Stimulated activated CD4-positive, alpha-beta T cell treated with anti-CD3 and anti-CD28 coated beads, TNF-alpha, amount 100 ng/mL, for 1 hour (primary cell): ENCODE measurements around the gene KIAA1614.

Experiments
- DNase-seq, 3 donors: peaks; one replicate each; pipeline ENCODE4 v3.0.0-alpha.2; 2020; ENCODE audit warnings: low read depth in 3 of 3, low spot score in 1 of 3

The KIAA1614 gene

DNA sequence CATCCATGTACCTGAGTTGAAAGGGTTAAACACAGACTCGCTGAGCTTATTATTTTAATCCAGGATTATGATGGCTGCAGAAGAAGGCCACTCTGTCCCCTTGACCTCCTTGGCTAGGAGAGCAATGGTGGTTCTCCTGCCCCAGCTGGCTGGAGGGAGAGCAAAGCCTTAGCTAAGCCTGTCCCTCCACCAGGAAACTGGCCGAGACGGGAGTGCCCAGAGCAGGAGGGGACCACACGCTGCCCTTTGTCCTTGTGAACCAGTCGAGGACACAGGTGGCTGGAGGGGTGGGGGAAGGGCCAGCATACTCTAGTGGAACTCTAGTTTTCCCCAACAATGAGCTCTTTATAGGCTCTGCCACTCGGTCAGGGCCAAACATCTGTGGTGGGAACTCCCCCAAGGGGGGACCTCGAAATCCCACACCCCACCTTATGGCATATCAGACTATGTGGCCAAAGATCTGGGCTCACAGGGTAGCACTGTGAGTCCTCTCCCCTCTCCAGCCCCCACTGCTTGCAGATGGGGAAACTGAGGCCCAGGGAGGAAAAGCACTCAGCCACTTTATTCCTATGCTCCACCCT, 12.9 kb downstream of the KIAA1614 start:
- no peak for DNase-seq

DNA sequence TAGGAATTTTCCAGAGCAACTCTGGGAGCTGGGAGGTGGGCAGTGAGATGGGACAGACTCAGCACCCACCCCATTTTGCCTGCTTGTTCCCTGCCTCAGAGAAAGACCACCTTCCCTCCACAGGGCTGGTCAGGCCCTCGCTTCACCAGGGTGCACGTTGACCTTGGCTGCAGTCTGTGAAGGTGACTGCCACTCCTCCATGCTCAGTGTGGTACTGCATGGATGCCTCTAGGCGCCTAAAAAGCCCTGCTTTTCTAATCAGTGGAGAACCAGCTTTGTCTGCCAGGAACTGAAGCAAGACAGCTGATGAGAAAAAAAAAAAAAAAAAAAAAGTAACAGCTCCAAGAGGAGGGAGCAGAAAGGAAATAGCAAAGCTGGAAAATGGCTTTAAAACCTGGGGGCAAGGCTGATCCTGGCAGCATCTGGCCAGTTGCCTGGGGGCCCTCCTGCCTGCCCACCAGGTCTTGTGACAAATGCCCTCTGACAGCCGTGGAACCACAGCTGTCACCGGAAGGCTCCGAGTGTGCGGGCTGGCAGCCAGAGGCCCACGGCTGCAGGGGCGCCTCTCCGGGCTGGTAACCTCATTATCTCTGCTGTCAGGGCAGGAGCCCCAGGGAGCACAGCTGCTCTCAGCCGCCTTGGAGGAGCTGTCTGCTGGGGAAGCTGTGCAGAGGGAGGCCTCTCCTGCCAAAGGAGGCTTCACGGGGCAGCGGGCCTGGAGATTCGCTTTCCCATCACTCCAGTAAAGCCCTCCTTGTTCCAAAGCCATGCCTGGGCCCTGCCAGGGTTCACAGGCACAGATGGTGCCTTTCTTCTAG, 13.7 kb downstream of the KIAA1614 start:
- no peak for DNase-seq

DNA sequence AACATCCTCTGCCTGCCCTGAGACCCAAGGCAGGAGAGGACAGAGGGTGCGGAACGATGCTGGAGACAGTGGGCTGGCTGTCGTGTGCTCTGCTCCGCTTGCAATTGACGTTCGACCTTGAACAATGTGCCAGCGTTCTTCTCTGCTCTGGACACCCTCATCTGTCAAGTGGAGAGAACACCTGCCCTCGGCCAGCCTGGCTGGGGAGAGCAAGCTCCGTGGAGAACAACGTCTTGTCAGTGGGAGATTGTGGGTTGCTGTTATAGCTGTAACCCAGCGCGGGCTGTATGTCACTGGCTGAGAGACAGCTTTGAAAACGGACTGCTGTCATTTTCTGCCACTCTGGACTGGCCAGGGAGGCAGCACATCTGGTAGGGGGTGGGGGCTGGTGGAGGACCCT, 14.7 kb downstream of the KIAA1614 start:
- DNase-seq = no peak

DNA sequence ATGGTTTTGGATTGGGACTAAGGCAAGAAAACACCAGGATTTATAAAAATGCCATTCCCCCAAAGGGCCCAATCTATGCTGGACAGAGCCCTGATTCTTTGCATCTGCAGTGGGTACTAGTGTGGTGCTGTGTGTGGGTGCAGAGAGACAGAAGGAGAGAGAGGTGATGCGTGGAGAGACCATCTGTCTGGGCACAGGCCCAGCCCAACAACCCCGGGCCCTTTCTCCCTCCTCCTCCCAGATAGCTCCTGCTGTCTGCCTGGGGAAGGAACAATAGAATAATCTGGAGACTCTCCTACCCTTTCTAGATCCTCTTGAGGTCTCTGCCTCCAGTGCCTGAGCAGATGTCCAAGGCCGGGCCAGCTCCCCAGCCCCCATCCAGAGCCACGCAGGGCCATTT, 15.1 kb downstream of the KIAA1614 start:
- DNase-seq = no peak

DNA sequence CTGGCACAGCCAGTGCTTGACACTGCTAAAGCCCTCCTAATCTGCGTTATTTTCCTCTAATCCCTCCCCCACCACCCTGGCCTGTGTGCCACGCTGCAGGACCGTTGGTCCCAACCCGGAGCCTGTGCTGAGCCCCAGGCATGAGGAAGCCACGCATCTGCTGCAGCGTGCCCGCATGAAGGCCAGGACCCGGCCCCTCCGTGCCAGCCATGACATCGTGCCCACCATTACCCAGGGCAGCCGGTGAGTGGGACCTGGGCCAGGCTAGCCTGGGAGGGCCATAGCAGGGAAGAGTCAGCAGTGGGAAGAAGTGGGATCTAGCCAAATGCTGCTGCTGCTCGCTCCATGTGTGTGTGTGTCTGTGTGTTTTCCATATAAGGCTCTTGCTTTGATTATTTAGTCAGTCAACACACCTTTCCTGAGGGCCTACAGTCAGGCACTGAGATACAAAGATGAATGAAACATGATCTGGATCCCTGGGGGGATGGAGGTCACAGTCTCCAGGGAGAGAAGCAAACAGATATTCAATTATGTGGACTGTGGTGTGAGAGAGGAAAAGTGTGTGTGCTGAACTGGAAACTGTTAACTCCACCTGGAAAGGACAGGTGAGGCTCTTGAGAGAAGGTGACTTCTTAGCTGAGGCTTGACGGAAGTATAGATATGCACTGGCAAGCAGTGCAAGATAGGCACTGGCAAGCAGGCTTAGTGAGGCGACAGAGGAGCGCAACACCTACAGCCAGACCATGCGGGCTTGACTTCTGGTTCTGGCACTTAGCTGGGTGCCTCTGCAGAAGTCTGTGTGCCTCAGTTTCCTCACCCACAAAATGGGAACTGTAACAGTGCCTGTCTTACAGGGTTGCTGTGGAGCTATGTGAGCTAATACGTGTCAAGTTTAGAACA, 15.9 kb downstream of the KIAA1614 start:
- no peak for DNase-seq

DNA sequence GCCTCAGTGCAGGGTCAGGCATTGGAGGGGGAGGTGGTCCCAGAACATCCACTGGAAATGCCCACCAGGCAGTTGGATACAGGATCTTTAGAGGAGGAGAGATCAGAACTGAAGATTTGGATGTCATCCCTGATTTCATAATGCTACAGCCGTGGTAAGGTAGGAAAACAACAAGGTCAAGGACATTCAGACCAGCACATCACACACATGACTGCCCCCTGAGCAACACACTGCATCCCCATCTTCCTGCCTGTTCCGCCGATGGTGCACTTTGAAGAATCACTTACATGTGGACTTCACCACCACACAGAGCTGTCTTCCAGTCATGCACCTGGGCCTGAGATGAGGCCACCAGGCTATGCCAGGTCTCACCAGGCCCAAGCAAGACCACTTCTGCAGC, 16.7 kb downstream of the KIAA1614 start:
- no peak for DNase-seq

DNA sequence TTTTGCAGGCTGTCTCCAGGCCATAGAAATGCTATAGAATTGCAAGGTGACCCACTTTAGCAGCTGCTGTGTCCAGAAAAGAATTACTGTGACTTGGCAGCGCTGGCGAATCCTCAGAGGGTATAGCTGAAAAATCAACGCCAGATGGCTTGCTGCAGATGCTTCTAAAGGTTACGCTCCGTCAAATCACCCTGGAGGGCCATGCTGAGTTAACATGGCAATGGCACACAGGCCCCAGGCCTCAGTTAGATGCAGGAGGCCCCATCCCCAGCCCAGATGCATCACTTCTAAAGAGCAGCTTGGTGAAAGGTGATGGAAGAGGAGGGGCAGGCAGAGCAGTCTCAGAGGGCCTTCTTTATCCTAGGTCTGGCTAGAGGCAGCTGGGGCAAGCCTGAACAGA, 18.0 kb downstream of the KIAA1614 start:
- DNase-seq = no peak

DNA sequence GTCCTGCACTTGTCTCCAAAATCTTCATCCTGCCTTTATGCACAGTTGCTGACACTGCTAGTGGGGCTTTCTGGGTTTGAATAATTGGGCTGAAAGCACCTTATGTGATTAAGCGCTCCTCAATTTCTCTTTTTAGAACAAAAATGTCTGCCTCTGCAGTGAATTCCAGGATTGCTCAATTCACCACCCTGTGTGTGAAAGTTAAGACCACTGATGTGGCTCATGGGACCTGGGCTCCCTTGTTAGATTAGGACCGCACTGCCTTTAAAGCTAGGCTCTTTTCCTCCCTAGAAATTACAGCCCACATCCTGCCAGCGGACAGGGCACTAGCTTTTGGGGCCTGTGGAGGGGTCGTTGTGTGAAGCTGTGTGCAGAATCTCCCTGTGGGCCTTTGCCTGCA, 18.8 kb downstream of the KIAA1614 start:
- no peak for DNase-seq

DNA sequence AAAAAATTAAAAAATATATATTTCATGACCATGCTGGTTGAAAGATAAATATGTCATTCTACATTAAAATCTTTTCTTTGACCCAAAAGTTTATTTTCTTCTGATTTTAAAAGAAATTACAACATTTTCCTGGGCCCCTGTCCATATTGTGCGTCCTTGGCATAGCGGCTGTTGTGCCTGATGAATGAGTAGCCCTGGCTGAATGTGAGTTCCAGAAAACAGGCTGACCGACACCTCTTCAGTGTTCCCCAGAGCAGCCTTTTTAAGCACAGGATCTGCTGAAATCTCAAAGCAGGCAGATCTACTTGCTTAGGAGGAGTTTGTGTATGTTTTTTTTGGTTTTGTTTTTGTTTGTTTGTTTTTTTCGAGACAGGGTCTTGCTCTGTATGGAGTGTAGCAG, 19.7 kb downstream of the KIAA1614 start:
- no peak for DNase-seq

DNA sequence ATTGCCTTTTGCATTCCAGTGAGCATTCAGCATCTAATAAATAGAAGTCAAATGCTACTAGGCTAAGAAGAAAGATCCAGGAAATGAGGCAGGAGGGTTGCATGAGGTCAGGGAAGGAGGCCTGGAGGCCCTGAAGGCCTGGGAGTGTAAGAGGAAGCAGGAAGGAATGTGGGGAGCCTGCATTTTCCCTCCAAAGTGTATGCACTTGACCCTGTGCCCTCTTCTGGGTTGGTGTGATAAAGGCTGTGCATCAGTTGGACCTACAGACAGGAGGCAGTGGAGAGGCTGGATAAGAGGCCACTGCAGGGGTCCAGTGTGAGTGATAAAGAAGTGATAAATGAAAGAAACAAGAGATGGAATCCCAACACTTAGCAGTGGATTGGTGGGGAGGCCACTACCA, 20.4 kb downstream of the KIAA1614 start:
- no peak for DNase-seq

DNA sequence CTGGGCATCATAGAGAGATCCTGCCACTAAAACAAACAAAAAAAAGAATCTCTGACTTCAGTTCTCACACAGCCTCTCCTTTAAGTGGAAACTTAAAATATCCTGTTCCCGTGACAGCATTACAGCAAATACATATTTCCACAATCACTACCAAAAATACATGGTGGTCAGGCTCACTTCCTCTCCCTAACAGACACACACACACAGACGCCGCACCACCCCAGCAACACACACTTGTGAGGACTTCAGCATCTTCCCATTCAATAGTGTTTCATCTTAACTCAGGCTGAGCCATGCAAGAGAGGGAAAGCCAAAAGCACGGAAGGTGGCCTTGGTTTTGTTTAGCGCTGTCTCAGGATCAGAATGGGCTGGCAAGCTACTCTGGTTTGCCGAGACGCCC, 21.9 kb downstream of the KIAA1614 start:
- no peak for DNase-seq

DNA sequence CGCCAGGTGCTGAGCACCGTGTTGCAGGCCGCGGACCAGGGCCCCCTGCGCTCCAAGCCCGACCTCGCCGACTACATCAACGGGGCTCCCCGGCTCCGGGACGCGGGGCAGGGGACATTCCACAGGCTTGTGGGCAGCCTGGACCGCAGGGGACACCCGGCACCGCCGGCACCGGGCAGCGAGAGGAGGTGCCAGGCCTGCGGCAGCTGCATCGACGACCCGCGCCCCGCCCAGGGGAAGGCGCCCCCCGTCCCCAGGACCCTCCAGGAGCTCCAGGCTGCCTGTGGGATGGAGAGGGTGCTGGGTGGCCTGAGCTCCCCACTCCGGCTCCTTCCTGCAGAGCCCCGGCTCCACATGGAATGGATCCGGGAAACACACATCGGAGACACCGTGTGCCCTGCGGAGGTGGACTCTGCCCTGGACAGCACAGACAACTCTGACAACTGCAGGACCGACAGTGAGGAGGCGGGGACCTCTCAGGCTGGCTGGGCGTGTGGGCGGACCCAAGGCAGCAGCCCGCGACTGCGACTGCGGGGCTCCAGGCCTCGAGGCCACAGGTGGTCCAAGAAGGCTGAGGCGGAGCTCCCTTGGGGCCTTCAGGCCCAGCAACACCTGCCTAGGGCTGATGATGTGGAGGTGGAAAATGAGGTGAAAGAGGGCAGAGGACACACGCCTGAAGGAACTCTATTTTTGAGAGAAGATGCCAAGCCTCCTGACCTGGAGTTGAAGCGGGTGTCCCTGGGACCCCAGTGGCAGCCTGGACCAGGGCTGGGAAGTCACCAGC, 22.8 kb downstream of the KIAA1614 start:
- no peak for DNase-seq

DNA sequence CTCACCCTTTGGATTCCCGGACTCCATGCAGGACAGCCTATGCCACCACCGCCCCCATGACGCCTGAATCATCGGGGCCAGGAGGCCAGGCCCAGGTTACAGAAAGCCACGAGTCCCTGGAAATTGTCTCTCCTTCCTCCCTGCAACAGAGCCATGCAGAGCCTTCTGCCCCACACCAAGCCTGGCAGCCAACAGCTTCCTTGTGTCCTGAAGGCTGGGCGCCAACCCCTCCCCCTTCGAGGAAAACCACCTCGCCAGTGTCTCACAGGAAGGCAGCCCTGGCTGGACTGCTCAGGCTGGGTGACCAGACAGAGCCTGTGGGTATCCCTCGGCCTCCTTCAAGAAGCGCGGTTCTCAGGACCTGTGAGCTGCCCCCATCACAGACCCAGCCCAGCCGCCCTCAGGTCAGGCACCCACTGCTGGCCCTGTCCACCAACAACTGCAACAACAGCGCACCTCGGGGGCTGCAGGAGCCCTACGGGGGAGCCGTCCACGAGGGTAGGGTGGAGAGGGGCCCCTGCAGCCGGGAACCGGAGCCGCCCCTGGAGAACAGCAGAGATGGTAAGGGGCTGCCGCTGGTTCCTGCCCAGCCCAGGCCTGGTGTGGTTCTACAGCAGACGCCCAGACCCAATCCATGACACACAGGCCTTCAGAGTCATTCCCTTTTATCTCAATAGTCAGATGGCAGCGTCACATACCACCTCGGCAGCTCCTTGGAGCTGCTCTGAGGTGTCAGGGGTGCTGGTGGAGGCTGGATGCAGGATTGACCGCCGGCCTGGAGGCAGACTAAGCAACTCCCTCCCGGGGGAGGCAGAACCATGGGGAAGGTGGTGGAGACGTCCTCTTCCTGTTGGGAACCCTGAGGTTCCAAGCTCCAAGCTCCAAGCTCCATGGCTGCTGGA, 23.7 kb downstream of the KIAA1614 start:
- no peak for DNase-seq

DNA sequence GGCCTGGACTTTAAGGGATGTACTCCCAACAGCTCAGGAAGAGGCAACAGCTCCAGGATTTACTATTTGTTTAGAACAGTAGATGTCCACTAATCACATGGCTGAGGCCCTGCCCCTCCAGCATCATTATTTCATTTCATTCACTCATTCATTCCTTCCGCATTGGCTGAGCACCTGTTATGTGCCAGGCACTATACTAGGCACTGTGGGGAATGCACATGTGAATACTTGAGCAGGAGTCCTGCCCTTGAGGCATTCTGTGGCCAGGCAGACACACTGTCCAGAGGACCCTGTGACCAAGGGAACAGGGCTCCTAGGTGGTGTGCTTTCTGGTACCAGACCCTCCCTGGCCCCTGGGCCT, 24.3 kb downstream of the KIAA1614 start:
- no peak for DNase-seq

DNA sequence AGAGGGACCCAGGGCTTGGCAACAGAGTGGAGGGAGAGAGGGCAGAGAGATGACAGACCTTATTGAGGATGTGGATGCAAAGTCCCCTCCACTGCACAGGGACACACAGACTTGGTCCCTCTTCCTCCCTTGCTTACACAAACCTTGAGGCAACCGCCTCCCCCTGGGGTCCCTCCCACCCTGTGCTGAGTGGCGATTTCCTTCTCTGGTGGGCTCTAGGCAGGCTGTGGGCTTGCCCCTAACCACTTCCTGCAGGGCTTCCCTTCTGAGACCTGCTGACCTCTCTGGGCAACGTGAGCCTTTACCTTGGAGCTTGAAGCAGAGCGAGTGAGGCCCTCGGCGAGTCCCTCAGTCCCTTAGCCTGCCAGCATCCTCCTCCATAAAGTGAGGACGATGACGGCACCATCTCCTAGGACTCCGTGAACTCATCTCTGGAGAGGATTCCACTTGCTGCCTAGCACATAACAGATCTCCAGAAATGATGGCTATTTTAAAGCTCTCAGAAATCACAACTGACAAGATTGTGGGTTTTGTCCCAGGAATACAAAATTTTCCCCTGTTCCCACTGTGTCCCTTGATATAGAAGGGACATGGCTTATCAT, 25.0 kb downstream of the KIAA1614 start:
- DNase-seq = no peak

DNA sequence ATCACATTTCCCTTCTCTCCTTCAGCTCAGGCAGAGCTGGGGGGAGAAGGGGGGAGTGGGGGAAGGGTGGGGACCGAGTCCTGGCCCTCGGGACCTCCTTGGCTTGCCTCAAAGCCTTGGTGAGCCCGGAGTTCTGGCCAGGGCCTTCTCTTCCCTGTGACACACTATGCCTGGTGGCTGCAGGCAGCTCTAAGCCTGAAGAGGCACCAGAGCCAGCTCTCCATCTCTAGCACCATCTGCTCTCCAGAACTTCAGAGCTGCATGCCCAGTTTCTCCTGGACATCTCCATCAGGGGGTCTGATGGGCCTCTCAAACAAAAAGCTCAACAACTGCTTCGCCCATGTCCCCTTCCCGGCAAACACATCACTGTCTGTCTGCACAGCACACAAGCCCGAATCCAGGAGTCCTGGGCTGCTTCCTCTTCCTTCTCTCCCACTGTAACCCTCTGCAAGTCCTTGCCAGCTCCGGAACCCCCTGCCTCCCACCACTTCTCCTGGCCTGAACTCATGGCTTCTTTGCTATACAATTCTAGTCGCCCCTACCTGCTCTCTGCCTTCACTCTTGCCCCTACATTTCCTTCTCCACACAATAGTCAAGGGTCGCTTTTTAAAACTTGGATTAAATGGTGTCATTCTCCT, 26.5 kb downstream of the KIAA1614 start:
- DNase-seq = no peak

DNA sequence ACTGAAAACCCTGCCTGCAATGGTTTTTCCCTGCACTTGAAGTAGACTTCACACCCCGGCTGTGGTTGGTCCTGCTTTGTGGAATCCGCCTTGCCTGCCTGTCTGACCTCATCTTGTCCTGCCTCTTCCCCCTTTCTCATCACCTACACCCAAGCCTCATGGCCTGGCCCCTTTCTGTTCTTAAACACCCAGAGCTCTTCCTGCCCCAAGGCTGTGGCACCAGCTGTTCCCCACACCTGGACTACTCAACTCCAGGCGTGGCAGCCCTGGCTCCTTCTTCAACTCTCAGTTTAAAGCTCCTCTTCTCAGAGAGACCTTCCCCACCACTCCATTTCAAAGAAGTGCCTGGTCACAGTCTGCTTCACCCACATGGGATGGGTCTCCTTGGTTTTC, 27.0 kb downstream of the KIAA1614 start:
- no peak for DNase-seq

DNA sequence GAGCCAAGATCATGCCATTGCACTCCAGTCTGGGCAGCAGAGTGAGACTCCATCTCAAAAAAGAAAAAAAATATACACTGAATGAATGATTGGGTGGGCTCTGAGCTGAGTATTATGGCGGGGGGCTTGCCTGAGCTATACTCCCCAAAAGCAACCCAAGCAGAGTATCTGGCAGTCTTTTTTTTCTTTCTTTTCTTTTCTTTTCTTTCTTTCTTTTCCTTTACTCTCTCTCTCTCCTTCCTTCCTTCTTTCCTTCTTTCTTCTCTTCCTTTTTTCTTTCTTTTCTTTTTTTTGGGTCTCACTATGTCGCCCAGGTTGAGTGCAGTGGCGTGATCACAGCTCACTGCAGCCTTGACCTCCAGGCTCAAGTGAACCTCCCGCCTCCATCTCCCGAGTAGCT, 27.7 kb downstream of the KIAA1614 start:
- no peak for DNase-seq

DNA sequence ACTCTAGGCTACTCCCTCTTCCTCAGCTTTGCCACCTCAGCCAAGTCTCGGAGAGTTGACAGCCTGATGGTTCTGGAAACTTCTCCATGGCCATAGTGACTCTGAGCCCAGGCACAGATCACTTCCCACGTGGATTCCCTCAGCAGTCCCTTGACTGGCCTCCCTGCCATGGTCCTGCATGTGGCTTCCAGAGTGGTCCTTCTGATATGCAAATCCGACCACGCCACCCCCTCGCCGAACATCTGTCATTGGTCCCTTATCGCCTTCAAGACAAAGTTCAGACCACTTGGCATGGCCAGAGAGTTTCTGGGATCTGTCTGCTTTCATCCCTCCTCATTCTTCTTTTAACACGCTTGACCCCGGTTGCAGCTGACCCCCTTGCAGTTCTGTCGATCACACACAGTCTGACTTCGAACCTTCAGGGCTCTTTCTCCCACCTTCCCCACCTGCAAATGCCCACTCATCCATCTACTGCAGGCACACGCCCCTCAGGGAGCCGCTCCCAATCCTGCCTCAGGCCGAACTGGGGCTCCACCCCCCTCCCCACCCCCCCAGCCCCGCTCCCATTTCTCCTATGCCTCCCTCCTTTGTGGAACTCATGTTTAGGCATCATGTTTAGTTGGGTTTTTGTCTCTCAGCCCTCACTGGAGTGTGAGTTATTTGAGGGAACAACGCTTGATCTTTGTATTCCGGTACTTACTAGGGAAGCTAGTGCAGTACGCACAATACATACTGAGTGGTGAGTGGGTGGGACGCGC, 29.0 kb downstream of the KIAA1614 start:
- no peak for DNase-seq
